Astrocyte of the spinal cord (primary cell): ENCODE measurements around the gene SLC2A11.

Experiments used
- DNase-seq: peaks from one replicate; pipeline ENCODE4 v3.0.0; 2011; ENCODE audit warnings: low read depth, low spot score
- H3K4me3 ChIP-seq: 2 replicates; pipeline ENCODE4 v1.5.1; 2011; ENCODE audit warnings: low read depth, mild to moderate bottlenecking, low read length, moderate library complexity
- in situ Hi-C: cut with HindIII; loops from 2 replicates; pipeline ENCODE4 v1.10.0; 2017; ENCODE audit warnings: low sequenced_read_pairs
- TF ChIP-seq, protein P1 (sequence below): IDR thresholded peaks from 2 replicates; pipeline ENCODE4 v1.5.1; 2012; ENCODE audit warnings: low read depth, mild to moderate bottlenecking, low read length, inconsistent platforms

SLC2A11 gene

DNA sequence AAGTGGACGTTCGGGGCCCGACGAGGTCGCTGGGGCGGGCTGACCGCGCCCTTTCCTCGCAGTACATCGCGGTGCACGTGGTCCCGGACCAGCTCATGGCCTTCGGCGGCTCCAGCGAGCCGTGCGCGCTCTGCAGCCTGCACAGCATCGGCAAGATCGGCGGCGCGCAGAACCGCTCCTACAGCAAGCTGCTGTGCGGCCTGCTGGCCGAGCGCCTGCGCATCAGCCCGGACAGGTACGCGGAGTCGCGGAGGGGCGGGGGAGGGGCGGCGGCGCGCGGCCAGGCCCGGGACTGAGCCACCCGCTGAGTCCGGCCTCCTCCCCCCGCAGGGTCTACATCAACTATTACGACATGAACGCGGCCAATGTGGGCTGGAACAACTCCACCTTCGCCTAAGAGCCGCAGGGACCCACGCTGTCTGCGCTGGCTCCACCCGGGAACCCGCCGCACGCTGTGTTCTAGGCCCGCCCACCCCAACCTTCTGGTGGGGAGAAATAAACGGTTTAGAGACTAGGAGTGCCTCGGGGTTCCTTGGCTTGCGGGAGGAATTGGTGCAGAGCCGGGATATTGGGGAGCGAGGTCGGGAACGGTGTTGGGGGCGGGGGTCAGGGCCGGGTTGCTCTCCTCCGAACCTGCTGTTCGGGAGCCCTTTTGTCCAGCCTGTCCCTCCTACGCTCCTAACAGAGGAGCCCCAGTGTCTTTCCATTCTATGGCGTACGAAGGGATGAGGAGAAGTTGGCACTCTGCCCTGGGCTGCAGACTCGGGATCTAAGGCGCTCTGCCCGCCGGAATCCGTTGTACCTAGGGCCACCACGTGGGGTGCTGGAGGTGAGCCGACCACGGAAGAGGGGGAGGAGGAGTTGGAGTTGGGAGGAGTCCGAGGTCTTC lies 37.3 kb downstream of the SLC2A11 start:
- in situ Hi-C loops, result no loop called here
- peak; percentile 84 for DNase-seq
- TF ChIP-seq, protein P1, sequence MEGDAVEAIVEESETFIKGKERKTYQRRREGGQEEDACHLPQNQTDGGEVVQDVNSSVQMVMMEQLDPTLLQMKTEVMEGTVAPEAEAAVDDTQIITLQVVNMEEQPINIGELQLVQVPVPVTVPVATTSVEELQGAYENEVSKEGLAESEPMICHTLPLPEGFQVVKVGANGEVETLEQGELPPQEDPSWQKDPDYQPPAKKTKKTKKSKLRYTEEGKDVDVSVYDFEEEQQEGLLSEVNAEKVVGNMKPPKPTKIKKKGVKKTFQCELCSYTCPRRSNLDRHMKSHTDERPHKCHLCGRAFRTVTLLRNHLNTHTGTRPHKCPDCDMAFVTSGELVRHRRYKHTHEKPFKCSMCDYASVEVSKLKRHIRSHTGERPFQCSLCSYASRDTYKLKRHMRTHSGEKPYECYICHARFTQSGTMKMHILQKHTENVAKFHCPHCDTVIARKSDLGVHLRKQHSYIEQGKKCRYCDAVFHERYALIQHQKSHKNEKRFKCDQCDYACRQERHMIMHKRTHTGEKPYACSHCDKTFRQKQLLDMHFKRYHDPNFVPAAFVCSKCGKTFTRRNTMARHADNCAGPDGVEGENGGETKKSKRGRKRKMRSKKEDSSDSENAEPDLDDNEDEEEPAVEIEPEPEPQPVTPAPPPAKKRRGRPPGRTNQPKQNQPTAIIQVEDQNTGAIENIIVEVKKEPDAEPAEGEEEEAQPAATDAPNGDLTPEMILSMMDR, result peak; percentile 25
- peak overlapping the region; percentile 81 for H3K4me3 ChIP-seq

DNA sequence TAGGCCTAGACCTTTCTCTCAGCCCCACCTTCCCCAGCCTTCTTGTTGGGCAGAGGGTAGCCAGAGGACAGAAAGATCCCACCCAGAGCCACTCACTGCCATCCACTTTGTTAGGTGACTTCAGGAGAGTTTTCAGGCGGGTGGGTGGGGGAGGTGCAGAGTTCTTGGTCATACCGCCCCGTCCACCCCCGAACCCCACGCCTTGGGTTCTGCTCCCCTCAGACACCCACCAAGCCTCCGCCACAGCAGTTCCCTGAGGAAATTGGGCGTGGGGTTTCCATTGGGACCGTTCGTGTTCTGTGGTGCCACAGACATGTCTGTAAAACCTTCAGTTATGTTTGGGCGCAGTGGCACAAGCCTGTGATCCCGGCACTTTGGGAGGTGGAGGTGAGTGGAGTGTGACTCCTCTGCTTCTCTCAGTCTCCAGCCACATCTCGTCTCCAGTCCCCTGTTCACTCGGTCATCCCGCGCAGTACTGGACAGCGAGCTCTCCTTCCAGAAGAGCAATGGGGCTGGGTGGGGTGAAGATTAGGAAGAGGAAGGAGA lies 38.0 kb downstream of the SLC2A11 start:
- DNase-seq, result no peak
- H3K4me3 ChIP-seq, result peak overlapping the region; percentile 81
- in situ Hi-C loops, result no loop called here
- TF ChIP-seq, protein P1, result no peak

DNA sequence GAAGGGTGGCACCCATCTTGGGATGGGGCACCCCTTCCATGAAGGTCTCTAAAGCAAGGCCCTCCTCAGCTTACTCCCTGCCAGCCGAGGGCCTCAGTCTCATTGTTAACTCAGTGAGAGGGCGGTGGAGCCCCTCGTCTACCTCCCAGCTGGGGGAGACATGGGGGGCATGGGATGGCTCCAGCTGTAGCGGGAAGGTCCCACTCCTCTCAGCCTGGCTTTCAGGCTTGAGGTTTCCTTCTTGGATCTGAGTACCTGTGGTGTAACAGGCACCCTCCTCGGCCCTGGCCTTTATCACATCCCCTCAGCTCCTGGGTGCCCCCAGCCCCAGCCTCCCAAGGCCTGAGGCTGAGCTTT lies 38.5 kb downstream of the SLC2A11 start:
- DNase-seq, result no peak
- no peak overlapping the region for H3K4me3 ChIP-seq
- in situ Hi-C loops, result no loop called here
- TF ChIP-seq, protein P1, result no peak

DNA sequence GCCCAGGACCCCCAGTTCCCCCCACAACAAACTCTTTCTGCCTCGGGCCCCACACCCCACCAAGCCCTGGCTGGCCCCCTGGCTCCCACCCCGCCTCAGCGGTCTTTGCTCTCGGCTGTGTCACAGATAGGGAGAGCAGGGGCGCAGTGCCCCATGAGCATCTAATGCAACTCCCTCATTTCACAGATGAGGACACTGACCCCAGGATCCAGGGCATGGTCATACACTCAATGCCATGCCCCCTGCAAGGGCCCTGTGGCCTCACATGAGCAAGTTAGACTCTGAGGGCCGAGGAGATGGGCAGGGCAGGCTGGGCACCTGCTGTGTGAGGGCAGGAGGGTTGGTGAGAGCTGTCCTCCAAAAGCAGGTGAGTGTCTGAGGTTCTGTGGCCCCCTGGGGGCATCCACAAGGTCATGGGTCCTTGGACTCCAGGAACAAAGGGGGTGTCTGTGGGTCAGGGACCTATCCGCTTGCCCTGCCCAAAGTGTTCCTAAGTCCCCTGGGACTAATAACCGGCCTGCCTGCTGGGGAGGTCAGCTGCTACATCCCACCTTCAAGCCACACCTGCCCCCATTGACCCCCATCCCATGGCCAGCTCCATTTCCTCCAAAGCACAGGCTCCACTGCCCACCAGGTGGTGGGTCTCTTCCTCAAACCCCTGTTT lies 39.0 kb downstream of the SLC2A11 start:
- H3K4me3 ChIP-seq, result no peak overlapping the region
- in situ Hi-C loops, result no loop called here
- TF ChIP-seq, protein P1, result no peak
- no peak for DNase-seq

DNA sequence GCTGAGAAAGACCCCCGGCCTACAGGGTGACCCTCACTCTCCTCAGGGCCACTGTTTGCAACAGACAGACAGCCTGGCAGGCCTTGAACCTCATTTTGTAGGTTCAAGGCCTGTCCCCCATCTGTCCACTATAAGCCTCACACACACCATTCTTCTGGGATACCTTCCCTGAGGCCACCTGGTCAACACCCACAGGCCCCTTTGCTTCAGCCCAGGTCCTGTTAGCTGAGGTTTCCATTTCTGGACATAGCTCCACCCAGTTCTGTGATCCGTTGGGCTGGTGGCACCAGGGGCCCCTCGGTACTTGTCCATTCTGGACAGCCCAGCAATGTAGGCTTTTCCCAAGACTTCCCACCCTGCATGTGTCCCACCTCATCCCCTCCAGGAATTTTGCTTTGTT lies 39.6 kb downstream of the SLC2A11 start:
- in situ Hi-C loops, result no loop called here
- TF ChIP-seq, protein P1, result no peak
- no peak overlapping the region for H3K4me3 ChIP-seq
- no peak for DNase-seq

DNA sequence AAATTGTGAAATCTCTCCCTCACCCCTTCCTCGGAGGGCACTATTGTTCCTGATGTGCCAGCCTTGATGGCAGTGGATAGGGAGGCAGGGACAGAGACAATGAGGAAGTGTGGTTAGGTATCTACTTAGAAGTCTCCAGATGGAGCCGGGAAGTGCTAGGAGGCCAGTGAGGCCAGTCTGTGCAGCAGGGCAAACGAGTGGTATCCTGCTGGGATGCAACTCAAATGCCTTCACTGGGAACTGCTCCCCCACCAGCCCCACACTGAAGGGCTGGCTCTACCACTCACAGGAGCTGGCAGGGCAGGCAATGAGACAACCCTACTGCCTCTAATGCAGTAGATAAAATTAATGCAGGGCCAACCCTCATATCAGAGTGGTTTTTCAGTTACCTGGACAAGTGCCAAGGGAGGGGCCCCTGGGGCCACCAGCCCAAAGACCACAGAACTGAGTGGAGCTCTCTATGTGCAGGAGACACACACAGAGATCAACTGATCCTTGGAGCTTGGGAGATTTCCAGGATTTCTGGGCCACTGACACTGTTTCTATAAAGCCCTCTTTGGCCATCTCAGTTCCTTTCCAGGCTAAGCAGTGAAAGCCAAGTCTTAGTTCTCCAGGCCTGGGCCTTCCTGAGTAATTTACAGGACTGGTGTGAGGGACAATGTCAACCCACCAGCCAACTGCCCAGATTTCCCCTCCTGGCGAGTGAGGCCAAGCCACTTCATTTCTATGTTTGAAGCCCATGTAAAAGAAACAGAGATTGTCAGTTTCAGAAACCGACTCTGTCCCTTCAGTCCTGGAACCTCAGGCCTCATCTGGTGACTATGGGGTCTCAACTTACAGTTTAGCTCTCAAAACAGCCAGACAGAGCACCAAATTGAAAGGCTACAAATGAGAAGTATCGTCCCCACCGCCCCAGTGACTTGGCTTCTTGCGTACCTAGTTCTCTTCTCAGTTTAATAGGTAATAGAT lies 40.6 kb downstream of the SLC2A11 start:
- DNase-seq, result no peak
- TF ChIP-seq, protein P1, result no peak
- no peak overlapping the region for H3K4me3 ChIP-seq
- in situ Hi-C loops, result no loop called here
